Measurements from ENCODE around the gene CHRNA4.

GRCh38 chr20:63295846-63296245 is 65.3 kb downstream of the CHRNA4 start:
- TF ChIP-seq, protein P1, sequence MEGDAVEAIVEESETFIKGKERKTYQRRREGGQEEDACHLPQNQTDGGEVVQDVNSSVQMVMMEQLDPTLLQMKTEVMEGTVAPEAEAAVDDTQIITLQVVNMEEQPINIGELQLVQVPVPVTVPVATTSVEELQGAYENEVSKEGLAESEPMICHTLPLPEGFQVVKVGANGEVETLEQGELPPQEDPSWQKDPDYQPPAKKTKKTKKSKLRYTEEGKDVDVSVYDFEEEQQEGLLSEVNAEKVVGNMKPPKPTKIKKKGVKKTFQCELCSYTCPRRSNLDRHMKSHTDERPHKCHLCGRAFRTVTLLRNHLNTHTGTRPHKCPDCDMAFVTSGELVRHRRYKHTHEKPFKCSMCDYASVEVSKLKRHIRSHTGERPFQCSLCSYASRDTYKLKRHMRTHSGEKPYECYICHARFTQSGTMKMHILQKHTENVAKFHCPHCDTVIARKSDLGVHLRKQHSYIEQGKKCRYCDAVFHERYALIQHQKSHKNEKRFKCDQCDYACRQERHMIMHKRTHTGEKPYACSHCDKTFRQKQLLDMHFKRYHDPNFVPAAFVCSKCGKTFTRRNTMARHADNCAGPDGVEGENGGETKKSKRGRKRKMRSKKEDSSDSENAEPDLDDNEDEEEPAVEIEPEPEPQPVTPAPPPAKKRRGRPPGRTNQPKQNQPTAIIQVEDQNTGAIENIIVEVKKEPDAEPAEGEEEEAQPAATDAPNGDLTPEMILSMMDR (IDR thresholded peaks at IDR 0.05), result no peak
- TF ChIP-seq POLR2A (IDR thresholded peaks at IDR 0.05), result no peak
